MG63 (cell line): ENCODE results near the gene DNAJC16. TPM values are rescaled to one million over a fixed set of nuclear protein-coding genes. Genes with fewer than 3 reads are reported as not detected.

Experiments used
- DNase-seq: peaks from one replicate; pipeline ENCODE4 v3.0.0-alpha.2; 2020
- H3K27me3 ChIP-seq: fragments of 250-450 bp; sonication (Bioruptor Pico); 2 replicates; pipeline ENCODE4 v1.5.1; 2020; ENCODE audit warnings: mild to moderate bottlenecking, moderate library complexity
- H3K36me3 ChIP-seq: fragments of 250-450 bp; sonication (Bioruptor Pico); 2 replicates; pipeline ENCODE4 v1.5.1; 2020; ENCODE audit warnings: mild to moderate bottlenecking, moderate library complexity
- H3K4me3 ChIP-seq: fragments of 250-450 bp; sonication (Bioruptor Pico); 2 replicates; pipeline ENCODE4 v1.5.1; 2020; ENCODE audit warnings: mild to moderate bottlenecking, moderate library complexity
- H3K9me3 ChIP-seq: fragments of 250-450 bp; sonication (Bioruptor Pico); 2 replicates; pipeline ENCODE4 v1.5.1; 2020; ENCODE audit warnings: mild to moderate bottlenecking, moderate library complexity
- total RNA-seq: library from RNA; depleted of rRNA; stranded (reverse); fragments of >200 nt; shearing (Covaris generic); gene quantifications from 2 replicates; pipeline ENCODE4 v1.2.3, GENCODE V29; 2014; ENCODE audit warnings: low replicate concordance; rRNA removed

The DNAJC16 gene
- total RNA-seq, 1 experiment from 2014 or later = 3.6 TPM

DNA sequence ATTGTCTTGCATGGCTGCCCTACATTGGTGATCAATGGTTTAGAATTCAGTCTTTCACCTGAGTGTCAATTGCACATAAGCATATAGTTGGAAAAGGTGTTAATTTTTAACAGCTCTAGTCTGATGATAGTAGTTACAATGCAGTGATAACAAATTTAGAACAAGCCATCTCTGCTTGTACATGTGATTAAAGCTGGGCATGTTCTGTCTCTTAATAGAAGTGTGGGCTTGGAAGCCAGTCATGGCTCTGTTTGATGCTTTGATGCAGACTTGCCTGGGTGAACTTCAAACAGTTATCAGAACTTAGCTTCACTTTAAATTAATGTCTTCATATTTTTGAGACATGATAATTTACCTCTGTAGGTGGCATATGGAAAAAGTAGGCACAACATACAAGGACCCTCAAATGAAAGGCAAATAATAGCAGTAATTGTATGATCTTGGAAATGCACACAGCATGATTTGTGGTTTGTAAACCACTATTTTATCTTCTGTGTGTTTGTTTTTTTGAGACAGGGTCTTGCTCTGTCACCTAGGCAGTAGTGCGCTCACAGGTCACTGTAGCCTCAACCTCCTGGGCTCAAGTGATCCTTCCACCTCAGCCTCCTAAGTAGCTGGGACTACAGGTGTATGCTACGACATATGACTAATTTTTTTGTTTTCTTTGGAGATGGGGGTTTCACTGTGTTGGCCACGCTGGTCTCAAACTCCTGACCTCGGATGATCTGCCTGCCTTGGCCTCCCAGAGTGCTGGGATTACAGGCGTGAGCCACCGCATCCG is 94.4 kb downstream of the DNAJC16 start:
- H3K4me3 ChIP-seq = no peak overlapping the region
- no peak for DNase-seq
- no peaks in the 10 kb centered on the region for H3K27me3 ChIP-seq
- H3K9me3 ChIP-seq = no peaks in the 10 kb centered on the region
- H3K36me3 ChIP-seq = peaks cover 10% of the 10 kb centered on the region

DNA sequence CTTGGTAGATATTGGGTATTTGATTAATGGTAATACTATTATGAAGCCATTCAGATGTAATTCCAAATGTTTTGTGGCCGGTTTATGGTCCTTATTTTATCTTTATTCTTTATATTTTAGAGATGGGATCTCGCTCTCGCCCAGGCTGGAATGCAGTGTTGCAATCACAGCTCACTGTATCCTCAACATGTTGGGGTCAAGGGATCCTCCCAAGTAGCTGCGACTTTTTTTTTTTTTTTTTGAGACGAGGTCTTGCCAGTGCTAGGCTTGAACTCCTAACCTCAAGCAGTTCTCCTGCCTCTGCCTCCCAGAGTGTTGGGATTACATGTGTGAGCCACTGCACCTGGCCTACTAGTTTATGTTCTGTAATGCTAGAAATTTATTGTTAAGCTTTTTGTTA is 95.3 kb downstream of the DNAJC16 start:
- H3K9me3 ChIP-seq = no peaks in the 10 kb centered on the region
- DNase-seq = no peak
- no peak overlapping the region for H3K4me3 ChIP-seq
- H3K27me3 ChIP-seq = no peaks in the 10 kb centered on the region
- peaks cover 19% of the 10 kb centered on the region for H3K36me3 ChIP-seq

GRCh38 chr1:15622712-15623373 is 96.2 kb downstream of the DNAJC16 start:
- H3K27me3 ChIP-seq = no peaks in the 10 kb centered on the region
- no peak overlapping the region for H3K4me3 ChIP-seq
- H3K9me3 ChIP-seq = no peaks in the 10 kb centered on the region
- H3K36me3 ChIP-seq = peaks cover 24% of the 10 kb centered on the region
- DNase-seq = no peak

GRCh38 chr1:15623435-15623834 is 96.8 kb downstream of the DNAJC16 start:
- H3K9me3 ChIP-seq = no peaks in the 10 kb centered on the region
- no peak overlapping the region for H3K4me3 ChIP-seq
- H3K36me3 ChIP-seq = peaks cover 29% of the 10 kb centered on the region
- no peaks in the 10 kb centered on the region for H3K27me3 ChIP-seq
- no peak for DNase-seq

GRCh38 chr1:15624133-15624714 is 97.6 kb downstream of the DNAJC16 start:
- Histone ChIP-seq H3K4me3 (no peak overlapping the region), H3K36me3 (peaks cover 35% of the 10 kb centered on the region), H3K27me3 (no peaks in the 10 kb centered on the region), H3K9me3 (no peaks in the 10 kb centered on the region)
- no peak for DNase-seq

DNA sequence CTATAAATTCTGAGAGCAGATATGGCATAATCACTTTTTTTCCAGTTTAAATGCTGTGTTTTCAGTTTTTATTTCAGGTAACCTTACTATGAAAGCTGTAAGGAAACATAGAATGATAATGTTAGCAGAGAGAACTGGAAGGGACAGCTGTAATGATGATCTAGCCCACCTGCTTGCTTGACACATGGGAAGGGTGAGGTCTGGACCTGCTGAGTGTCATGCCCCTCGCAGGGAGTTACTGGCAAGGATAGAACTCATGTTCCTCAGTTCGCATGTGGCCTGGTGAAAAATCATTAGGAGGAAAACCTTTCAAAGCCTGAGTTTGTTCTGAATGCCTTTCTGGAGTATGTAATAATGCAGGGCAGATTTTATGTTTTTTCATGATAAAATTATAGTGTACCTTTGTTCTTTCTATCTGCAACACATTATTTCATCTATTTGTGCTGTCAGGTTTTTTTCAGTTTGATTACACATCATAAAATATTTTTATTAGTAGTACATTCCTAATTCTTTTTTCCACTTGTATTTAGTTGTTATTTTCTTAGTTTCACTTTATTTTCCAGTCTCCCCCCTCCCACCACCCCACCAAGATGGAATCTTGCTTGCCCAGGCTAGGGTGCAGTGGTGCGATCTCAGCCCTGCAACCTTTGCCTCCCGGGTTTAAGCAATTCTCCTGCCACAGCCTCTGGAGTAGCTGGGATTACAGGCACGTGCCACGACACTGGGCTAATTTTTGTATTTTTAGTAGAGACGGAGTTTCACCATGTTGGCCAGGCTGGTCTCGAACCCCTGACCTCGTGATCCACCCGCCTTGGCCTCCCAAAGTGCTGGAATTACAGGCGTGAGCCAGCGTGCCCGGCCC is 98.6 kb downstream of the DNAJC16 start:
- Histone ChIP-seq H3K9me3 (no peaks in the 10 kb centered on the region), H3K4me3 (no peak overlapping the region), H3K27me3 (no peaks in the 10 kb centered on the region), H3K36me3 (peaks cover 37% of the 10 kb centered on the region)
- DNase-seq = no peak

Other genes with a start within 250 kb of the DNAJC16 start
- gene EFHD2, start 117.0 kb upstream of the DNAJC16 start, total RNA-seq = 69.5 and 92.0 TPM in 2 replicates
- gene CTRC, start 88.4 kb upstream of the DNAJC16 start, total RNA-seq = not detected in 2 replicates
- not detected in 2 replicates for gene CELA2A, start 70.1 kb upstream of the DNAJC16 start, total RNA-seq
- not detected in 2 replicates for gene CELA2B, start 50.7 kb upstream of the DNAJC16 start, total RNA-seq
- gene CASP9, start 2.6 kb upstream of the DNAJC16 start, total RNA-seq = 5.3 and 8.8 TPM in 2 replicates
- 0.84 and 1.1 TPM in 2 replicates for gene AGMAT, start 58.2 kb downstream of the DNAJC16 start, total RNA-seq
- 1.8 and 7.6 TPM in 2 replicates for gene DDI2, start 90.6 kb downstream of the DNAJC16 start, total RNA-seq
- gene PLEKHM2, start 157.5 kb downstream of the DNAJC16 start, total RNA-seq = 22.8 and 32.6 TPM in 2 replicates
- gene SLC25A34, start 209.4 kb downstream of the DNAJC16 start, total RNA-seq = not detected in 2 replicates
- not detected in 2 replicates for gene TMEM82, start 215.7 kb downstream of the DNAJC16 start, total RNA-seq
- 17.5 and 23.1 TPM in 2 replicates for gene FBLIM1, start 231.9 kb downstream of the DNAJC16 start, total RNA-seq